ENCODE measurements around the gene SMIM12. TPM values are rescaled to one million over a fixed set of nuclear protein-coding genes. Genes with fewer than 3 reads are reported as not detected.
"Not testable (repeated sequence)": the region's sequence is repeated elsewhere in the genome, so short reads cannot be mapped to it uniquely, and the experiment has no call there.

The SMIM12 gene
- total RNA-seq, 1 experiment from 2014 or later, result 19.3 TPM

GRCh38 chr1:34816778-34817177 is 42.8 kb downstream of the SMIM12 start:
- no peak for TF ChIP-seq CTCF (IDR thresholded peaks at IDR 0.05; ENCODE audit: insufficient read depth in 1 of 2, low read depth in 1 of 2, low read length in 1 of 2, severe bottlenecking in 1 of 2, unreplicated experiment in 1 of 2)
- DNase-seq, result no peak
- no peaks in the 10 kb centered on the region for H3K36me3 ChIP-seq (ENCODE audit: control insufficient read depth, insufficient read depth, low read length)
- POLR2A ChIA-PET, result no interaction called here
- no peak overlapping the region for H3K27ac Mint-ChIP-seq (ENCODE audit: unreplicated experiment)
- H3K9me3 ChIP-seq, result no peaks in the 10 kb centered on the region
- H3K36me3 Mint-ChIP-seq (ENCODE audit: insufficient read depth, unreplicated experiment), result no peaks in the 10 kb centered on the region
- H3K4me3 Mint-ChIP-seq (ENCODE audit: unreplicated experiment), result no peak overlapping the region
- no TSS peak for BruUV-seq (replicated peaks)
- no peaks in the 10 kb centered on the region for H3K27me3 ChIP-seq (replicated peaks; ENCODE audit: control insufficient read depth, insufficient read depth, low read length)
- intact Hi-C loops (cut with micrococcal nuclease; ENCODE audit: unreplicated experiment), result no loop called here
- H3K4me1 ChIP-seq, result no peaks in the 10 kb centered on the region
- H3K4me3 ChIP-seq (ENCODE audit: low read depth, low read length), result no peak overlapping the region
- no peaks in the 10 kb centered on the region for H3K4me1 Mint-ChIP-seq (ENCODE audit: low read depth, unreplicated experiment)
- no peaks in the 10 kb centered on the region for H3K9me3 Mint-ChIP-seq (ENCODE audit: unreplicated experiment)
- no peaks in the 10 kb centered on the region for H3K27me3 Mint-ChIP-seq (ENCODE audit: insufficient read depth, unreplicated experiment)
- CTCF ChIA-PET, result no interaction called here

- no peak overlapping the region for H3K4me3 Mint-ChIP-seq (ENCODE audit: unreplicated experiment)
- no peaks in the 10 kb centered on the region for H3K4me1 Mint-ChIP-seq (ENCODE audit: low read depth, unreplicated experiment)
- ChIA-PET POLR2A (no interaction called here), CTCF (no interaction called here)
- H3K27me3 ChIP-seq (replicated peaks; ENCODE audit: control insufficient read depth, insufficient read depth, low read length), result no peaks in the 10 kb centered on the region
- no peaks in the 10 kb centered on the region for H3K4me1 ChIP-seq
- no peak for TF ChIP-seq CTCF (IDR thresholded peaks at IDR 0.05; ENCODE audit: insufficient read depth in 1 of 2, low read depth in 1 of 2, low read length in 1 of 2, severe bottlenecking in 1 of 2, unreplicated experiment in 1 of 2)
- no peaks in the 10 kb centered on the region for H3K27me3 Mint-ChIP-seq (ENCODE audit: insufficient read depth, unreplicated experiment)
- H3K4me3 ChIP-seq (ENCODE audit: low read depth, low read length), result no peak overlapping the region
- no peak overlapping the region for H3K27ac Mint-ChIP-seq (ENCODE audit: unreplicated experiment)
- no peaks in the 10 kb centered on the region for H3K36me3 ChIP-seq (ENCODE audit: control insufficient read depth, insufficient read depth, low read length)
- H3K9me3 ChIP-seq, result no peaks in the 10 kb centered on the region
- DNase-seq, result no peak
- intact Hi-C loops (cut with micrococcal nuclease; ENCODE audit: unreplicated experiment), result no loop called here
- H3K36me3 Mint-ChIP-seq (ENCODE audit: insufficient read depth, unreplicated experiment), result no peaks in the 10 kb centered on the region
- no peaks in the 10 kb centered on the region for H3K9me3 Mint-ChIP-seq (ENCODE audit: unreplicated experiment)
- no TSS peak for BruUV-seq (replicated peaks)
Observed at GRCh38 chr1:34816332-34816731, 43.2 kb downstream of the SMIM12 start.

- H3K4me3 Mint-ChIP-seq (ENCODE audit: unreplicated experiment); CTCF ChIA-PET; H3K9me3 ChIP-seq; H3K36me3 Mint-ChIP-seq (ENCODE audit: insufficient read depth, unreplicated experiment); H3K27me3 ChIP-seq (replicated peaks; ENCODE audit: control insufficient read depth, insufficient read depth, low read length); H3K27me3 Mint-ChIP-seq (ENCODE audit: insufficient read depth, unreplicated experiment); H3K4me1 Mint-ChIP-seq (ENCODE audit: low read depth, unreplicated experiment); DNase-seq; H3K4me3 ChIP-seq (ENCODE audit: low read depth, low read length); H3K9me3 Mint-ChIP-seq (ENCODE audit: unreplicated experiment); H3K27ac Mint-ChIP-seq (ENCODE audit: unreplicated experiment); H3K36me3 ChIP-seq (ENCODE audit: control insufficient read depth, insufficient read depth, low read length); POLR2A ChIA-PET; intact Hi-C loops (cut with micrococcal nuclease; ENCODE audit: unreplicated experiment); BruUV-seq (replicated peaks): not testable (repeated sequence)
- H3K4me1 ChIP-seq, result peaks cover 22% of the 10 kb centered on the region
Observed at GRCh38 chr1:34810781-34811180, 48.8 kb downstream of the SMIM12 start.

All from Caco-2 (cell line).